Stimulated activated naive CD4-positive, alpha-beta T cell treated with Interleukin-2 at 50 U/mL for 16 hours (primary cell): ENCODE measurements around the gene FAH.

ENCODE experiments used
- DNase-seq: peaks from one replicate; lab custom pipeline; 2025; lab: John Stamatoyannopoulos, UW

Gene FAH

DNA sequence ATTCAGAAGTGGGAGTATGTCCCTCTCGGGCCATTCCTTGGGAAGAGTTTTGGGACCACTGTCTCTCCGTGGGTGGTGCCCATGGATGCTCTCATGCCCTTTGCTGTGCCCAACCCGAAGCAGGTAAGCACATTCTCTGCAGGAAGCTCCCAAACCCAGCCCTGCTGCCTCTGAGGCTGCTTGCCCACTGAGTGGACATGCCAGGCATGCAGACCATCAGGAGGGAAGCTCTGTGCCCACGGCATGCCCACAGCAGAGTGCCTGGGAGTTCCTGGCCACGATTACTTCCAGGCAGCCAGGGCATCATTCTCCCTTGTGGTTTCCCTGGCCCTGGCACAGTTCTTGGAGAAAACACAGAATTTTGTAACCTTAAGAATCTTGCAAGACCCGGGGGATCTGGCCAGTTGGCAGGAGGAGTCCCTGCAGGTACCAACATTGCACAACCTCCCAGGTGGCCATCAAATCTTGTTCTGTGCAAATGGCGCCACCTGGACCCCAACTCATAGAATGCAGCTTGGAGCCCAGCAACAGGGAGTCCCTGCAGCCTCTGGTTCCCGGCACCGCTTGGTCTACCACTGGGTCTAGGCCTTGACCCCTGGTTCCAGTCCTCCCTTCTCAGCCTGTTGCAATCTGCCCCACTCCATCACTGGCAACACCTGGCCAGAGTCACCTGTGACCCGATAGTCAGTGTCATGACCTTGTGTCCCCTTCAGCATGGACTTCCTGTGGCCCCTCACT is 20.4 kb downstream of the FAH start:
- DNase-seq, result peak; percentile 41

DNA sequence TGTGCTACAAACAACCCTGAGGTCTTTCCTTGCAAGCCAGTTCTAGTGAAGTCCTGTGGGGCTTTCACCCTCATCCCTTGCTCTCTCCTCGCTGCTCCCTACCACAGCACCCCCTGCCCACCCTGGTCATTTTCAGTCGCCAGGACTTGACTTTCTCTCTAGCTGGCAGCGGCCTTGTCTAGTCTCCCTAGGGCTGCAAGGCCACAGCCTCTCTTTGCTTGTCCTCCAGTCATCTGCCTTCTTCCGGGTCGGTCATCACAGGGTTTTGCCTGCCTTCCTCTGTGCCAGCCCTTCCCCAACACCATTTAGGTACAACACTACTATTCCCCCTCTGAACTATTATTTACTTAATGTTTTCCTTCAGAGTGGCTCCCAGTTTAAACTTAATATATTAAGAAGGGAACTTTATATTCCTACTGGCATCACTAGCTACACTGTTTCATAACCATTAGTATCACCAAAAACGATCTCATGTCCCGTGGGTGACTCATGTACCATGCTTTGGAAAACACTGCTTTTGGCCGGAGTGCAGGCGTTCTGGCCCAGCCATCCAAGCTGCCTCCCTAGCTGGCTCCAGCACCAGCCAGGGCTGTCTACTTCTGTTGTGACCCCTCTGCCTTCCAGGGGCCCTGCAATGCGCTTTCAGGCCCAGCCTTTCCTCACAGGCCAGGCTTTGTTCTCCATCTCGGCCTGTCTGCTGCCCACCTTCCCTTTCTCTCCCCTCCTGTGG is 21.4 kb downstream of the FAH start:
- DNase-seq, result no peak

DNA sequence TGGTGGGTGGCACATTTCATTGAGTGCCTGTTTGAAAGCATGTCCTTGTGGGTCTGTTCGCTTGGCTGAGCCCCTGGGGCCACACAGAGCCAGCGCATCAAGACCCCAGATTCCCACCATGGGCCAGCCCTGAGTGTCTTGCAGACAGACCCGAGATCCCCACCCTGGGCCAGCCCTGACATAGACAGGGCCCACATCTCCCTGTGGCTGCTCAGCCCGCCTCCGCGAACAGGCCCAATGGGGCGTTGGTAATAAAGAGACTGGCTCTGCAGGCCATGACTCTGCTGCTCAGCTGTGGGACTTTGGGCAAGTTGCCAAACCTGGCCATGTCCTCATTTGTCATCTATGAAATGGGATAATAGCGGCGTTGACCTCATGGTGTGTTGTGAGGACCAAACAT is 22.6 kb downstream of the FAH start:
- DNase-seq, result no peak

DNA sequence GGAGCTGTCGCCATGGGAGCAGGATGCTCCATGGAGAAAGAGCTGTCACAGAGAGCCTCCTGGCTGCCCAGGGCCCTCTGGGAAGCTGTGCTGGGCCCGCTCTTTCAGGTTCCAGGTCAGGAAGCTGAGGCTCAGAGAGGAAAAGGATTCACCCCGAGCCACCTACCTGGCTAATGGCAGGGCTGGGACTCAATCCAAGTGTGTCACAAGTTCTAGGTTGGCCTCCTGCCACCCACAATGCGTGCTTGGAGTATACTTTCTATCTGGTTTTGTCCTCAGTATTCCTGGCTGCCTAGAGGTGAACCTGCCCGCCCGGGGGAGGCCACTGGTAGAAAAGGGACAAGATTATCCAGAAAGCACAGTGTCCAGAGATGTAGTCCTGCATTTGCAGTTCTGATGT is 23.6 kb downstream of the FAH start:
- no peak for DNase-seq

DNA sequence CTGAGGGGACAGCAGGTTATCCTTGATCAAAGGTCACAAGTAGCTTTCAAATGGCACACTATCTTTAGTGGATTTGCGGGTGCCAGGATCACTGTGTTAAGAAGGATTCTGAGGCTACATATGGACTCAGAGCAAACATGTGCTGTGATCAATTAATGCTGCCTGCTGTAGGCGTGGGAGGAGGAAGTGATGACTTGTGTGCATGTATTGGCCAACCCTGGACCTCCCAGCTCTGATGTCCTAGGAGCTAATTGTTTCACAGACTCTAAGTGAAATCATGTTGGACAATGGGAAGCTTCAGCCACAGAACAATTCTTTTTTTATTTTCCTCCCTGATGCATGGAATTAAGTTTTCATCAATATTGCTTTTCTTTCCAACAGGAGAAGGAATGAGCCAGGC is 24.4 kb downstream of the FAH start:
- no peak for DNase-seq

DNA sequence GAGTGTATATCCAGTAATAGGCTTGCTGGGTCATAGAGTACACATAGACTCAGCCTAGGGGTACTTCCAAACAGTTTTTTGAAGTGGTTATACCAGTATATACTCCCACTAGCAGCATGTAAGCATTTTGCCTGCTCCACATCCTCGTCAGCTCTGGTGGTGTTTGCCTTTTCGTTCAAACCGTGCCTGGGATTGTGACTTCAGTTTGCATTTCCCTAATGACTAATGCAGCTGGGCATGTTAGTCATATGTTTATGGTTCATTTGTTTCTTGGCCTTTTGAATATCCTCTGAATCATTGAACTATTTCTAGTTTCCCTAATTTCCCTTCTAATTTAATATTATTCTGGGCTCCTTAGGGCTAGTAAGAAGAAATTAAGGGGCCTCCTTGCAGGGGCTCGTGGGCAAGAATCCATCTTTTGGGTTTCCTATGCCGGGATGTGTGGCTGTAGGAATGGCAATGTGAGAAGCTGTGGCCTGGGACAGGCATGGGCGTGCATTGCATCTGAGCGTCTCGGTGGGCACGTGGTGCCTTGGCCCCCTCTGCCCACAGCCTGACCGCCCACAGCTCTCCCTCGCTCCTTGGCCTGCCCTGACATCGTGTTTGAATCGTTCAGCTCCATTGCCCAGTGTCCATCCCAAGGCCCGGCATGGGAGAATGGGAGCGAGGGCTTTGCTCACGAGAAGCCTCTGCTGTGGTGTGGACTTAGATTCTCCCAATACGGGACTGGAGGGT is 26.4 kb downstream of the FAH start:
- no peak for DNase-seq

DNA sequence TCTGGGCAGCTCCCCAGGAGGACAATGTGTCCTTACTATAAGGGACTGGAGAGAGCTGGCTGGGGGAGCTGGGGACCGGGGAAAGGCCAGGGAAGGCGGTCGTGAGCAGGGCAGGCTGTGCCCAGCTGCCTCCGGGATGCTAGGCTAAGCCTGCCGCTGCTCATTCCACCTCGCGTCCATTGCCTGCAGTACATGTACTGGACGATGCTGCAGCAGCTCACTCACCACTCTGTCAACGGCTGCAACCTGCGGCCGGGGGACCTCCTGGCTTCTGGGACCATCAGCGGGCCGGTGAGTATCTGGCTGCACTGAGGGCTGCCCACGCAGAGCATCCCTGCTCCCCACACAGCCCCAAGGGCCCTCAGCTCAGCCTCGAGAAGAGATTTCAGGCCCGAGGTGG is 27.1 kb downstream of the FAH start:
- no peak for DNase-seq

DNA sequence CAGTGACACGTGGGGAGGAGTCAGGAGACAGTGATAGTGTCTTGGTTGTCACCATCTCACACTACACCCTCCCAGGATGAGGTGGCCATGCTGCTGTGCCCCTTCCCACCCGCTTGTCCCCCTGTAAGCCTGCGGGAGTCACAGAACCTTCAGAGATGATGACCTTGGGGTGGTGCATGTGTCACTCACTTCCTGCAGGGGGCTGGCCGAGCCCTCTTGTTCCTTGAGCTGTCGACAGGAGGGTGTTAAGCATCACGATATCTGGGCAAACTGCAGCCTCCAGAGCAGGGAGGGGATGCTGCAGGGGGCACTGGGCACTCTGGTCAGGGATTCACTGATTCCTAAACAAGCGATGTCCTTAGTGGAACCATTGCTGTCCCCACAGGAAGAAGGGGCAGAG is 27.7 kb downstream of the FAH start:
- DNase-seq, result no peak

DNA sequence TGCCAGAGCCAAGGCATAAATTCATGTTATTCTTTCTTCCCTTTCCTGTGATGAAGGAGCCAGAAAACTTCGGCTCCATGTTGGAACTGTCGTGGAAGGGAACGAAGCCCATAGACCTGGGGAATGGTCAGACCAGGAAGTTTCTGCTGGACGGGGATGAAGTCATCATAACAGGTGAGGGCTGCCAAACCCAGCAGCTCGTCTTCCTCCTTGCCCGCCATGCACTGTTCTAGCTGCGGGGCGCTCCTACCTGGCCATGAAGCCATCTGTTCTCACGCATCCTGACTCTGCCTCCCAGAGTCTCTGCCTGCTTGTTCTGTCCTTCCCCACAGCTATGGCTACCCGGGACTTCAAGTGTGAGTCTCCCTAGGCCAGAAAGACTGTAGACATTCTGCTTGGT is 28.2 kb downstream of the FAH start:
- no peak for DNase-seq

DNA sequence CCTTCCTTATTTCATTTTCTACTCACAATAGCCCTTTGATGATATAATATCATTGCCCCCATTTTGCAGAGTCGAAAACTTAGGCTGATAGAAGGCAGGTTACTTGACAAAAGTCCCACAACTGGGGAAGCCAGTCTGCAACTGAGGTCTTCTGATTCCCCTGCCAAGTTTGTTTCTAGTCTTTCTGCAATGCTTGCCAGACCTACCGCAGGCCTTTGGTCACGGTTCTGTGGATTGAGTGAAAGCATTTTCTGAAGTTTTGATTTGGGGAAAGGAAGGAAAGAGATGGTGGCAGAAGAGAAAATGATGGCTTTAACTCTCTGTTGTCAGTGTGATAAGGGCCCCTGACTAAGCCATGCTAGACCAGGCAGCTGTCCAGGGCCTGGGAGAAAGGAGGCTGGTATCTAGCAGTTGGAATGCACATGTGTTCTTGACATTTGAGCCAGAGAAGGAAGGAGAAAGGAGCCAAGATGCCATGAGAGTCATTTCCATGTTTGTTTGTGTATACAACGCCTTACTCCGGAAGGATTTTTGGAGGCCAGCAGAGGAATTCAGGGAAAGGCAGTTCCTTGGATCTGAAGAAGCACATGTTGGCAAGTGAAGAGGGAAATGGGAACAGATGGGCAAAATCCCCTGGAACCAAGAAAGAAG is 29.9 kb downstream of the FAH start:
- no peak for DNase-seq

DNA sequence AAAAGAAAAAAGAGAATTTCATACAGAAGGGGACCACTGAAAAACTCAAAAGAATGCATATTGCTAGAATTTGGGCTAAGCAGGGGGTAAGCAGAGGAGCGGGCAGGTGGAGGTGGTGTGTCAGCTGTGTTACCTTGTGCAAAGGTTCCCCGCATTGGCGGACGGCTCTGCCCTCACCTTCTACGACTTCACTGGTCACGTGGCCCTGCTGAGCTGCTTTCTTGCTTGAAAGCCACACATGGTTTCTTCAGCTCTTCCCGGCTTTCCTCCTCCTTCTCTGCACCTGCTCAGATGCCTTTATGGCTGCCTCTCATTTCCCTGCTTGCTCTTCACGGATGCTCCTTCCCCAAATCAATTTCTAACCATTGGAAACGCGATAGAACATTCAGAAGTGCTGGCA is 30.5 kb downstream of the FAH start:
- no peak for DNase-seq

DNA sequence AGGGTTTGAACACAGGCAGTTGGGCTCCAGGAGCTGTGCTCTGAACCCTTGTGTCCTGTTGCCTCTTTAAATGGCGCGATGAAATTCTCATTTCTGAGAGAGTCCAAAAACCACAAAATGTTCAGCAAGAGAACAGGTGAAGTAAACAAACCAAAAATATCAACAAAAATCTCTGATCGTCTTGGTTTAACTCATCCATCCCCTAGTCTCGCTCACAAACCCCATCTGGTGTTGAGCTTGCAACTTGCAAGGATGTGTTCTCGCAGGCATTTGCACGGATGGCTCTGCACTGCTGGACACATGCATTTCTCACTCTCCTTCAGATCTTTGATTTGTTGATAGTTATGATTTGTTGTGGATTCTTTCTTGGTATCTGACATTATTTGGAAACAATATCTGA is 31.1 kb downstream of the FAH start:
- no peak for DNase-seq

DNA sequence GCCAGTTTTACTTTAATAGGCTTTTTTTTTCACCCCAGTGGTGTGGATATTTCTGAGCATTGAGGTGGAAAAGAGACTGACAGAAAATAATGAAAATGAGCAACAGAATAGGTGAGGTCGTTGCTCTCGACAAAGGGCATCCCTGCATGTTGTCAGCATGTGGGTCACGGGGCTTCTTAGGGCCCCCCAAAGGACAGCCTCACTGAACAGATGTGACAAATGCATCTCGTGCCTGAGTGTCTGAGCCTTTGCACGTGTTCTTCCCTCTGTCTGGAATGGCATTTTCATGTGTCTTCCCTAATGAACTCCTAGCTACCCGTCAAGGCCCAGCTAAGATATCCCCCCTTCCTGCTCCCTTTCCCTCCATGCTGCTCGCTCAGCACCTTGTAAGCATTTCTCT is 31.8 kb downstream of the FAH start:
- DNase-seq, result no peak

DNA sequence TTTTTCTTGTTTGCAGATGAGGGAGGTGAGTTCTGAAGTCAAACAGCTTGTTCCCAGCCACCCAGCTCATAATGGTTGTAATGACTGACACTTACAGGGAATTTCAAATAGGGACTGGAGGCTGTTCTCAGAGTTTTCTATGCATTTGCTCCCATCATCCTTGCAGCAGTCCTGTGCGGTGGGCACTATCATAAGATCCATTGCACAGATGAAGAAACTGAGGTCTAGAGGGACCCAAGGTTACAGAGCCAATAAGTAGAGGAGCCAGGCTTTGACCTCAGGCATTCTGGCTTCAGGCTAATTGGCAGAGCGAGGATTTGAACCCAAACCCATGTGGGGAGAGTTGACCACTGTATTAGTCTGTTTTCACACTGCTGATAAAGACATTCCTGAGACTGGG is 32.4 kb downstream of the FAH start:
- no peak for DNase-seq

DNA sequence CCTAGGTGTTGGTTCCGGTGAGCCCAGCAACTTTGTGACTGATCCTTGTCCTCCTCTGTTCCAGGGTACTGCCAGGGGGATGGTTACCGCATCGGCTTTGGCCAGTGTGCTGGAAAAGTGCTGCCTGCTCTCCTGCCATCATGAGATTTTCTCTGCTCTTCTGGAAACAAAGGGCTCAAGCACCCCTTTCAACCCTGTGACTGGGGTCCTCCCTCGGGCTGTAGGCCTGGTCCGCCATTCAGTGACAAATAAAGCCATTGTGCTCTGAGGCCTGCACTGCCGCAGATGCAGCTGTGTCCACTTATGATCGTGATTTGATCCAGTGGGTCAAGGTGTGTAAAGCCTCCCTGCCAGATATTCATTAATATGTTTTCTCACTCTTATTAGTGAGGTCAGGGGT is 33.3 kb downstream of the FAH start:
- no peak for DNase-seq

DNA sequence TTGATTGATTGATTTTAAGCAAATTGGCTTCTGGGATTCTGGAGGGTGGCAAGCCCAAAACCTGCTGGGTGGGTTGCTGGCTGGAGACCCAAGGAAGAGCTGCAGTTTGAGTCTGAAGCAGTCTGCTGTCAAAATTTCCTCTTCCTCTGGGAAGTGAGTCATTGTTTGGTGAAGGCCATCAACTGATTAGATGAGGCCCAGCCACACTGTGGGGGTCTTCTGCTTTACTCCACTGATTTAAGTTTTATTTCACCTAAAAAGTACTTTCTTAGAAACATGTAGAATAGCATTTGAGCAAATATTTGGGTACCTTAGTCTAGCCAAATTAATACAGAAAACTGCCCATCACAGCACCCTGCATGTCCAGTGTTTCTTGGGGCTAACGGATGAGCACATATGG is 33.8 kb downstream of the FAH start:
- no peak for DNase-seq

DNA sequence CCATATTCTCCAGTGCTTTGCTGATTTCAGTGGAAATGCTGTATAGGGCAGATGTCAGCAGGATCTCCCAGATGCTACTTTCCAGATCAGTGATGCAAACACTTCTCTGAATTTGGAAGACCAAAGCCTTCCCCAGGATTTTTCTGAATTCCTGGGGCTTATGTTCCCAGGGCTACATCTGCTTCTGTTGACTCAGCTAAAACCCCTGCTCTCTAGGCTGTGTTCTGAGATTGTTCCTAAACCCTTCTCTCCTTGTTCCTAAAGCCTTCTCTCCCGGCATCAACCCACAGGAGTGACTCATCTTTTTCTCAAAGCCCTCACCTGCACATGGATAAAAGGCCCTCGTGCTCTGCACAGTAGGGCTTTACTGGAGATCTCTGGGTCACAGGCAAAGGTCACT is 35.5 kb downstream of the FAH start:
- no peak for DNase-seq

DNA sequence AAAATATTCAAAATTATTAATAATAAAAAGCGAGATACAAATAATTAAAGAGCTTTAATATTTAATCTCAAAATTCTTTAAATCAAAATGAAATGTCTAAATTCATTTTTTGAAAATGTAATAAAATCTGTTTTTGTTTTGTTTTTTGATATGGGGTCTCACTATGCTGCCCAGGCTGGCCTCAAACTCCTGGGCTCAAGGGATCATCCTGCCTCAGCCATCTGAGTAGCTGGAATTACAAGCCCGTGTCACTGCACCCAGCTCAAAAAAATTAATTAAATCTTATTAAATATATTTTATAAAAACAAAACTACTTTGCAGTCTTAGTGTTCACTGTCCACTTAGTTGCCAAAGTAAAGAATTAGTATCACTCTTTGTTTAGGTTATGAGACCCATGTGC is 38.4 kb downstream of the FAH start:
- DNase-seq, result no peak

DNA sequence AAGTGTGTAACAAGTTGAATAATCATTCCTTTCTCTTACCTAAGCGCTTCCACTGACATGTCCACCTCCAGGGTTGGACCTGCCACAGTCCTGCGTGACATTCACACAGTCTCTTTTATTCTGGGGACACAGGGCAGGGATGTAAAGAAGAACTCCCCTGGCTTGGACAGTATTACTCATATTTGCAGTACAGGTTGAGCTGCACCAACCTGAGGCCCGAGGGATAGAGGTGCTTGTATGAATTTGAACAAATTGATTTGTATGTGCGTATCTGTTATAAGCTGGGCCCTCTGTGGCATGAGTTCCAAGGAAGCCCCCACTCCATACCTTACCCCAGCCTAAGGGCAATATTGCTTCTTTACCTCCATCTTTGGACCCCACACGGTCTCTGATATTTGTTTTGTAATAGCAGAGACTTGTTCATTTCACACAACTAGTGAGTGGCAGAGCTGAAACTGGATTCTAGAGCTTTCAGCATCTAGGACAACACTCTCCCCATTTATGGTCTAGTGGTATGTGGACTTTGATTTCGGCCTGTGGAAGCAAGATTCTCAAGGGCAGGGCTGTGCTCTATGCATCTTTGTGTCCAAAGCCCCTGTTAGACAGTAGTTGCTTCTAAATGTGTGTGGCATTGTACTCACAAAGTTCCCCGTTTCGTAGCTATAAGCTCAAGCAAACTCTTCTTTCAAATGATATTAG is 39.2 kb downstream of the FAH start:
- DNase-seq, result no peak

DNA sequence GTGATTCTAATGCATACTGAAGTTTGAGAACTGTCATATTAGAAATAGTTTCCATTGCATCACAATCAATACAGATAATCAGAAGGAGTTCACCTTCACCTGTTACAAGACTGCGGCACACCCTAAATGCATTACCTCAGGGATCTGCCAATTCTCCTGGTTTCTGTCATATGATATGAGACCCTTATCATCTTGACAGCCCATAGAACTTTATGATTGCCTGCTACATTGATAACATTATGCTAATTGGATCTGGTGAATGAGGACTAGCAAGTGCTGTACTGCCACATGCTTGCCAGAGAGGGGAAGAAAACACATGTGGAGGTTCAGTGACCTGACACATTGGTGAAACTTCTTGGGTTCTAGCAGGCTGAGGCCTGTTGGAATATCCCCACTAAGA is 41.4 kb downstream of the FAH start:
- DNase-seq, result no peak

DNA sequence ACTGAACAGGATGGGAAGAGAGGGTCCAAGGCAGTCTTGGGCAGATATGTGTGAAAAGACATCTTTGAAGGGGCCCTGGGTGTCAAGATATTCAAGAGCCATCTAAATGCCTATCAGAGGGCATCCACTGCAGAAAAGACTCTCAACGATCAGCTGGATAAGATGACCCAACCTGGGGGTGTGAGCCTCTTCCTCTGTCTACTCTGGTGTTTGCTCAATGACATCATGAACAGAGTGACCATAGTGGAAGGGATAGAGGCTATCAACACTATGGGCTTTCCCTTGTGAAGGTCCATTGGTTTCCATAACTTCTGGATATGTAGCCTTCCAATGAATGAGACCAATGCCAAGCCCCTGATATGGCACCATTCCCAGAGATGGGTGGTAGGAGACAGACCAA is 42.1 kb downstream of the FAH start:
- no peak for DNase-seq

DNA sequence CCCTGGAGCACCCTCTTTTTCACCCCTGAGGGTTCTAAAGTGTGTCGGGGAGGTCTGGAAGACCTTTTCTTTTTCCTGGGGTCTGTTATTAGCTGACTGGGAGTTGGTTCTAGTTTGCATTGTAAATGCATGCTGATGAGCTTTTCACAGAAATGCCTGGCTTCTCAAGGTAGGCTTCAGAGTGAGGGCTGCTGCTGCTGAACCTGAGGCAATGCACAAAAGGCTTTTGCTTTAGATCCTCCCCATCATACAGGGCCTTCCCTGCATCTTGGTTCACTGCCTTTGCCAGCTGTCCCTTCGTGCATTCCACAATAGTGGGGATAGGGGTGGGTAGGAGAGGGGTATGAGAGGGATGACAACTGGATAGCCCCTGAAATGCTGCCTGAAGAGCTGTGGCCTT is 46.6 kb downstream of the FAH start:
- no peak for DNase-seq
